ENCODE measurements around the gene MOB3B. TPM values are rescaled to one million over a fixed set of nuclear protein-coding genes. Genes with fewer than 3 reads are reported as not detected.
A peak's percentile ranks its signal among the peaks of the same experiment; 100 is the strongest.

The MOB3B gene
- total RNA-seq, 1 donor from 2014 or later: 14.0 TPM

DNA sequence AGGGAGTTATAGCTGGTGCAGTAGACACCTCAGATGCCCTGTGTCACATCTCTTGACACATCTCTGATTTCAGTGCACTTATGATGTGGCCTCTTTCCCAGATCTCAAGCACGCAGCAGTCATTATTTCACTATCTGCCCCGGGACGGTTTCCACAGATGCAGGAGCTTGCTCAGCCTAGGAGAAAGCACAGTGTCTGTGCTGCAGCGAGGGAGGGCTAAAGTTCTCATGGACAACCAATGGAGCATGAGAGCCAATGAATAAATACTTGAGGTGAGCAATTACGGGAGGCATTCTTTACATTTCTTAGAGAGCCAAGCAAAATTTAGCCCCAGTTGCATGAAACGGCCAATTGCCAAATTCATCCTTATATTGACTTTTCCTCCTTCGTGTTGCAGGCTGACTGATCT is 7.4 kb upstream of the MOB3B start:
- no peaks in the 10 kb centered on the region for H3K27me3 ChIP-seq
- H3F3A ChIP-seq (ENCODE audit: low read depth): no peaks in the 10 kb centered on the region
- Mint-ChIP-seq H3K27me3 (ENCODE audit: insufficient read depth, low read depth) (no peaks in the 10 kb centered on the region), H3K36me3 (peaks cover 24% of the 10 kb centered on the region), H3K4me1 (peaks cover 30% of the 10 kb centered on the region), H3K4me3 (no peak overlapping the region), H3K9me3 (no peaks in the 10 kb centered on the region), H3K27ac (no peak overlapping the region)
- no peak overlapping the region for H3K4me2 ChIP-seq
- no peak overlapping the region for H3K4me3 ChIP-seq
- no peaks in the 10 kb centered on the region for H3K36me3 ChIP-seq
- no peaks in the 10 kb centered on the region for H3K9me3 ChIP-seq (ENCODE audit: low read depth)
- no peak overlapping the region for H3K27ac ChIP-seq
- DNase-seq (ENCODE audit: low spot score): no peak
- TF ChIP-seq CTCF (IDR thresholded peaks at IDR 0.05): no peak
- TF ChIP-seq EZH2phosphoT487 (IDR thresholded peaks at IDR 0.05): no peak
- no peak for TF ChIP-seq EZH2 (IDR thresholded peaks at IDR 0.05)
- no peak overlapping the region for H2AFZ ChIP-seq (replicated peaks)
- no peak overlapping the region for H3K9ac ChIP-seq
- no peaks in the 10 kb centered on the region for H3K79me2 ChIP-seq (ENCODE audit: low read depth)
- peaks cover 22% of the 10 kb centered on the region for H3K4me1 ChIP-seq
- no peaks in the 10 kb centered on the region for H4K20me1 ChIP-seq (ENCODE audit: low read depth)

DNA sequence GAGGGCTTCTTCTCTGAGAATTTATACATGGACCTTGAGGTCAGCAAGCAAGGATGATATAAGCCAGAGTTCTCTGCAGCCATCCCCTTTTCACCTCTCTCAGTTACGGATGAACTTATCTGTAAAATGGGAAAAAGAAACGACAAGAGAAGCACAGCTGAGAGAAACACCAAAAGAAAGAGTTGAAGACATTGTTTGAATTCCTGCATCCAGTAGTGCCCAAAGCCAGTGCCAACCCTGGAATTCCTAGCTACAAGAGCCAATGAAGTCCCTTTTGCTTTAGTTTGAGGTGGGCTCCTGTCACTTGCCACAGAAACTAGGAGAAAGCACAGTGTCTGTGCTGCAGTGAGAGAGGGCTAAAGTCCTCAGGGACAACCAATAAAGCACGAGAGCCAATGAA is 6.6 kb upstream of the MOB3B start:
- Histone ChIP-seq H3K9ac (no peak overlapping the region), H3K4me2 (no peak overlapping the region), H3K27ac (no peak overlapping the region), H3K27me3 (no peaks in the 10 kb centered on the region), H3K9me3 (ENCODE audit: low read depth) (no peaks in the 10 kb centered on the region), H3F3A (ENCODE audit: low read depth) (no peaks in the 10 kb centered on the region), H4K20me1 (ENCODE audit: low read depth) (no peaks in the 10 kb centered on the region), H3K4me3 (no peak overlapping the region), H3K4me1 (peaks cover 28% of the 10 kb centered on the region), H3K79me2 (ENCODE audit: low read depth) (no peaks in the 10 kb centered on the region), H2AFZ (replicated peaks) (no peak overlapping the region), H3K36me3 (no peaks in the 10 kb centered on the region)
- no peak overlapping the region for H3K27ac Mint-ChIP-seq
- no peaks in the 10 kb centered on the region for H3K9me3 Mint-ChIP-seq
- DNase-seq (ENCODE audit: low spot score): no peak
- TF ChIP-seq EZH2phosphoT487 (IDR thresholded peaks at IDR 0.05) (no peak), EZH2 (IDR thresholded peaks at IDR 0.05) (no peak), CTCF (IDR thresholded peaks at IDR 0.05) (no peak)
- peaks cover 37% of the 10 kb centered on the region for H3K4me1 Mint-ChIP-seq
- no peak overlapping the region for H3K4me3 Mint-ChIP-seq
- H3K36me3 Mint-ChIP-seq: peaks cover 18% of the 10 kb centered on the region
- H3K27me3 Mint-ChIP-seq (ENCODE audit: insufficient read depth, low read depth): no peaks in the 10 kb centered on the region

DNA sequence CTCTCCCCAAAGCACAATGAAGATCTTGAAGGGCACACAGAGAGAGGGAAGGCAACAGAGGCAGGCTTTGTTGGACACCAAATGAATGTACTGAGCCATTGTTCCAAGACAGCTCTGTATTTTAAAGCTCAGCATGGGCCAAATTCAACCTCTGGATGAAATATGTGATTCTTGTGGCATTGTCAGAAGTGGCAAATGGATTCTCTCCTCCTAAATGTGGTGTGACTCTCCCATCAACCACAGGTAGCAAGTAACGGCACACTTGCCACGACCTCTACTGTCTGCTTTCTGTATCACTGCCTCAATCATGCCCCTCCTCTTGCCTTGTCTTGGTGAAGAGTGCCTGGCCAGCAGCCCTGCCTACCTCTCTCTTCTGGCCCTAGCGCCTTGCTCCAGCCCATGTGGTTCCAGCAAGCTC is 6.1 kb upstream of the MOB3B start:
- no peaks in the 10 kb centered on the region for H4K20me1 ChIP-seq (ENCODE audit: low read depth)

More for the DNA sequence above, 6.1 kb upstream of the MOB3B start:
- peak; percentile 57 for DNase-seq (ENCODE audit: low spot score)
- Histone ChIP-seq H3K36me3 (no peaks in the 10 kb centered on the region), H3K27me3 (no peaks in the 10 kb centered on the region), H3K4me3 (no peak overlapping the region), H3K9ac (no peak overlapping the region), H3K79me2 (ENCODE audit: low read depth) (no peaks in the 10 kb centered on the region), H3K27ac (no peak overlapping the region), H3F3A (ENCODE audit: low read depth) (no peaks in the 10 kb centered on the region), H3K9me3 (ENCODE audit: low read depth) (no peaks in the 10 kb centered on the region), H3K4me2 (no peak overlapping the region), H3K4me1 (peaks cover 32% of the 10 kb centered on the region), H2AFZ (replicated peaks) (no peak overlapping the region)
- H3K9me3 Mint-ChIP-seq: no peaks in the 10 kb centered on the region
- H3K4me1 Mint-ChIP-seq: peaks cover 41% of the 10 kb centered on the region
- H3K4me3 Mint-ChIP-seq: no peak overlapping the region
- TF ChIP-seq EZH2phosphoT487 (IDR thresholded peaks at IDR 0.05): no peak
- no peak for TF ChIP-seq EZH2 (IDR thresholded peaks at IDR 0.05)
- peak; percentile 58 for TF ChIP-seq CTCF (IDR thresholded peaks at IDR 0.05)
- no peaks in the 10 kb centered on the region for H3K27me3 Mint-ChIP-seq (ENCODE audit: insufficient read depth, low read depth)
- peaks cover 14% of the 10 kb centered on the region for H3K36me3 Mint-ChIP-seq
- no peak overlapping the region for H3K27ac Mint-ChIP-seq
